ENCODE measurements around the gene GLI3.
A peak's percentile ranks its signal among the peaks of the same experiment; 100 is the strongest.

Gene GLI3

GRCh38 chr7:42080841-42081586 lies 156.0 kb downstream of the GLI3 start:
- no peak for TF ChIP-seq Cebpa-rat (IDR thresholded peaks at IDR 0.05)
- no peaks in the 10 kb centered on the region for H3K27me3 ChIP-seq
- no peaks in the 10 kb centered on the region for H4K20me1 ChIP-seq
- H3K4me3 ChIP-seq, result peak overlapping the region in 3 of 10 experiments; percentile 7 to 34 (median 31); a peak in 3 of 20 replicates
- H3K9ac ChIP-seq, result peak overlapping the region in 3 of 11 experiments; percentile 28 to 65 (median 54); a peak in 4 of 22 replicates
- peak overlapping the region in 4 of 11 experiments; percentile 25 to 85 (median 71); a peak in 9 of 22 replicates for H3K27ac ChIP-seq
- H3K9me3 ChIP-seq (replicated peaks in 1 of 11), result 0 out of 22 replicates have a peak, but pooled peaks cover 0 to 8% (median 0%) of the 10 kb centered on the region in 11 experiments
- H3K36me3 ChIP-seq, result 0 out of 22 replicates have a peak, but pooled peaks cover 0 to 6% (median 0%) of the 10 kb centered on the region in 11 experiments
- peaks cover 31 to 64% (median 40%) of the 10 kb centered on the region in 10 experiments for H3K4me1 ChIP-seq
- H3K4me2 ChIP-seq, result peak overlapping the region; percentile 42 to 85 (median 58)

DNA sequence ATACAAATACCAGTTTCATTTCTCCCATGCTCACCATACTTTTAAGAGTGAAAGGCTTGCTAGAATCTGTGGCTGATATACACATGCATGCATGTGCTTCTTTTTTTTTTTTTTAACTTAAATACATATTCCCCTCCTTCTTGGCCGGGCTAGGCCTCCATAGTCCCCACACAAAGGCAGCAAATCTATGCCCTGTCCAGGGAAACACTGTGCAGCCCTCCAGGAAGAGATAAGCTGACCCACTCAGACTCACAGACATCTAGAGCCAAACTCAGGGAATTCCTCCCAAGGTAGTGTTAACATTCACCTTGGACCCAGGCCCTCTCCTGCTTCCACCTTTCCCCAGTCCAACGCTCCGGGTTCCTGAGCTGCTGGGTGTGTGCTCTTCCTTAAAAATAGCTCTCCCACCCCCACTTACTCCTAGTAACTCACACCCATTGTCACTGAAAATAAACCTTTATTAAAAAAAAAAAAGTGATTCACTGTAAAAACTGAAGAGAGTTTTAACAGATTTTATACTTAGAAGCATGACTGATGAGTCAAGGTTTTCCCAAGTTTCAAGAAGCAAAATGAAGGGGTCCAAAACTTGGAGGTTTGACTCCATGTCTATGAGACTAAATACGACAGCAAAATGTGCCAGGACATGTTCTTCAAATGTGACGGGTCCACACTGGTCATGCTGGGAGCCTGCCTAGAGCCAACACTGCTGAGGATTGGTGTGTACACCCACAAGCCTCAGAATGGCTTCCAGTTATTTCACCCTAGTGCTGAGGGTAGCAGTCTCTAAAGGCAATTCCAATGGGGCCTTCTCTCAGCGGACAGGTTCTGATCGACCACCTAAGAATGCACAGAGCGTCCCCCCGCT lies 159.5 kb downstream of the GLI3 start:
- Histone ChIP-seq H3K4me3 (no peak overlapping the region), H3K9me3 (replicated peaks in 1 of 11) (0 out of 22 replicates have a peak, but pooled peaks cover 0 to 8% (median 0%) of the 10 kb centered on the region in 11 experiments), H4K20me1 (no peaks in the 10 kb centered on the region), H3K4me2 (peak overlapping the region; percentile 21 to 92 (median 71); a peak in 18 of 22 replicates), H3K9ac (peak overlapping the region in 3 of 11 experiments; percentile 25 to 64 (median 25); a peak in 3 of 22 replicates), H3K4me1 (peaks cover 37 to 96% (median 48%) of the 10 kb centered on the region in 10 experiments), H3K27me3 (no peaks in the 10 kb centered on the region), H3K27ac (peak overlapping the region in 7 of 11 experiments; percentile 15 to 85 (median 32); a peak in 10 of 22 replicates), H3K36me3 (peaks cover 0 to 21% (median 6%) of the 10 kb centered on the region in 11 experiments; a peak in 9 of 22 replicates)
- TF ChIP-seq Cebpa-rat (IDR thresholded peaks at IDR 0.05), result no peak

DNA sequence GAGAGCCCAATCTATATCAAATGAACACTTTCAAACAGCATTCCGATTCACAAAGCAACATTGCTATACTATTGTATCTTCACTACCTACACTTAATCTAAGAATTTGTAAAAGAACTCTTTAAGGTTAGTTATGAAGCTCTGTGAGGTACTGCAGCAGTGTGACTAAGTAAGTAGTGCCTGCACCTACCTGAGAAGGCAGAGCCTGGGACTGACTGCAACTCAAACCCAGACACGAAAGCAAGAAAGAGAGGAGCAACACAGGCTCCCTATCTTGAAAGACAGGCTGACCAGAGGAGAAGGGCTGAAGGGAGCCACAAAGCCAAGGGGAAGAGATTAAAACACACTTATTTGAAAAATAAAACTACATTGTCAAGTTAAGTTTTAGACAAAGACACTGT lies 160.1 kb downstream of the GLI3 start:
- H3K27ac ChIP-seq, result peak overlapping the region in 7 of 11 experiments; percentile 25 to 85 (median 32); a peak in 9 of 22 replicates
- peak overlapping the region in 2 of 11 experiments; percentile 25 to 64; a peak in 3 of 22 replicates for H3K9ac ChIP-seq
- peak overlapping the region; percentile 52 to 92 (median 71) for H3K4me2 ChIP-seq
- H4K20me1 ChIP-seq, result no peaks in the 10 kb centered on the region
- H3K4me1 ChIP-seq, result peaks cover 34 to 96% (median 48%) of the 10 kb centered on the region in 10 experiments
- H3K36me3 ChIP-seq, result peaks cover 0 to 21% (median 6%) of the 10 kb centered on the region in 11 experiments; a peak in 9 of 22 replicates
- TF ChIP-seq Cebpa-rat (IDR thresholded peaks at IDR 0.05), result no peak
- H3K27me3 ChIP-seq, result no peaks in the 10 kb centered on the region
- H3K9me3 ChIP-seq (replicated peaks in 1 of 11), result 0 out of 22 replicates have a peak, but pooled peaks cover 0 to 8% (median 0%) of the 10 kb centered on the region in 11 experiments
- no peak overlapping the region for H3K4me3 ChIP-seq

- no peak overlapping the region for H3K4me3 ChIP-seq
- TF ChIP-seq Cebpa-rat (IDR thresholded peaks at IDR 0.05), result no peak
- H3K9ac ChIP-seq, result no peak overlapping the region
- peaks cover 0 to 21% (median 6%) of the 10 kb centered on the region in 11 experiments; a peak in 9 of 22 replicates for H3K36me3 ChIP-seq
- no peaks in the 10 kb centered on the region for H4K20me1 ChIP-seq
- peak overlapping the region in 7 of 11 experiments; percentile 67 to 92 (median 74); a peak in 11 of 22 replicates for H3K4me2 ChIP-seq
- H3K9me3 ChIP-seq (replicated peaks in 1 of 11), result 0 out of 22 replicates have a peak, but pooled peaks cover 0 to 8% (median 0%) of the 10 kb centered on the region in 11 experiments
- H3K4me1 ChIP-seq, result peaks cover 26 to 96% (median 43%) of the 10 kb centered on the region in 10 experiments
- H3K27ac ChIP-seq, result no peak overlapping the region; a peak in 2 of 22 replicates
- H3K27me3 ChIP-seq, result no peaks in the 10 kb centered on the region
Measured at GRCh38 chr7:42075418-42075817, 161.6 kb downstream of the GLI3 start.

DNA sequence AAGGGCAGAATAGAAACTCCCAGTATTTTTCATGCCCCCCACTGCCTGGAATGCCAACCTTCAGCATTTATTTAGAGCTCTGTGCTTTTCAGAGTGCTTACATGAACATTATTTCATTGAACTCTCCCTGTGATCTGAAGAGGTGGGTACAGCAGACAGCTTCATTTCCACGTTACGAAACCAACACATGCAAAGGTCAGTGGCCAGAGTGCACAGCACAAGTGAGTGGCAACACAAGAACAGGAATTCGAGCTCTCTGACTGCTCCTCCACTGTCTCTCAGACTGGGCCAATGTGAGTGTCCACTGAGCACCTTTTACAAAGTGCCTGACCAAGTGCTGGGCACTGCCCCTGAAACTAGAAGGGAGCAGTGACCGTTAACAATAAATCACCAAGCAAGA lies 162.9 kb downstream of the GLI3 start:
- Histone ChIP-seq H4K20me1 (no peaks in the 10 kb centered on the region), H3K9me3 (replicated peaks in 1 of 11) (peaks cover 0 to 4% (median 0%) of the 10 kb centered on the region in 11 experiments; a peak in 1 of 22 replicates), H3K9ac (no peak overlapping the region), H3K4me1 (peaks cover 27 to 96% (median 42%) of the 10 kb centered on the region in 10 experiments), H3K4me3 (no peak overlapping the region), H3K27ac (no peak overlapping the region), H3K4me2 (peak overlapping the region in 2 of 11 experiments; percentile 85 to 92; a peak in 3 of 22 replicates), H3K27me3 (no peaks in the 10 kb centered on the region), H3K36me3 (peaks cover 0 to 21% (median 6%) of the 10 kb centered on the region in 11 experiments; a peak in 9 of 22 replicates)
- no peak for TF ChIP-seq Cebpa-rat (IDR thresholded peaks at IDR 0.05)

DNA sequence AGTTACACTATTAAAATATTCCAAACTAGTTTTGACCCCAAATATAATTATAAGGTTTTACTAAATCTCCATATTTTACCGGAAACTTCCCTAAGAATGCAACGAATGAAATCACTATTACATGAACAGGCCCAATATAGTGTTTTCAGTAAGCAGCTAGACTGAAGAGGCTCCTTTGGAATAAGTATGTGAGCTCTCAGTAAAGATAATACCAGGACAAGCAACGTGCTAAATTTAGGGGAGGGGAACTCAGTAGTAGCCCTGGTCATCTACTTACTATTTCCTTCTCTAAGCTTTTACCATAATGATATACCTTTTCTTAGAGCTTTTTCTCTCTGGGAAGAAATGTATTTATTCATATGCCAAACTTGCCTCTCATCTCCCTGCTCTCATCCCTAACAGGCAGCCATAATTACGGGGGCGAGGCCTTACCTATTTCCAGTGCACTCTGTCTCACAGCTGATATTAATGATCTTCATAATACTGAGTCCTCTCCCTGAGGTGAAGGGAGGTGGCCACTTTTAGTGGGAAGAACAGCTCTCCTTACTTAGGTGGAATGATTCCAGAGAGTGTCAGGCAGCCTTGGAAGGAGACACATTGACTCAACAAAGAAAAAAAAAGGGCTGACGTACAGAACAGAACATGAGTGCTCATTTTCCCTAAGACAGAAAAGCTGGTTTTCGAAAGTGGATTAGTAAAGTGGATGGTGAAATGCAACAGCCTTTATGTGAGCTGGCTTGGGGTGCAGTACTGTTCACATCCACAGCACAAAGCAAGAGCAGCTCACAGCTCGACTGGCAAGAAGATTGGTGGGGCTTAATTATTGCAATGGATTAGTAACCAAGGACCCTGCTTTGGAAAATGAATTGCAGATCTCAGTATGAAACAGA lies 165.4 kb downstream of the GLI3 start:
- no peaks in the 10 kb centered on the region for H3K27me3 ChIP-seq
- H3K27ac ChIP-seq, result no peak overlapping the region
- H3K4me2 ChIP-seq, result peak overlapping the region in 6 of 11 experiments; percentile 25 to 52 (median 42); a peak in 9 of 22 replicates
- no peak overlapping the region for H3K4me3 ChIP-seq
- H3K9ac ChIP-seq, result no peak overlapping the region
- peaks cover 15 to 83% (median 28%) of the 10 kb centered on the region in 10 experiments for H3K4me1 ChIP-seq
- no peaks in the 10 kb centered on the region for H4K20me1 ChIP-seq
- no peak for TF ChIP-seq Cebpa-rat (IDR thresholded peaks at IDR 0.05)
- H3K36me3 ChIP-seq, result peaks cover 0 to 21% (median 6%) of the 10 kb centered on the region in 11 experiments; a peak in 9 of 22 replicates
- no peaks in the 10 kb centered on the region; a peak in 1 of 22 replicates for H3K9me3 ChIP-seq (replicated peaks in 1 of 11)

GRCh38 chr7:42070068-42070467 lies 166.9 kb downstream of the GLI3 start:
- no peak overlapping the region for H3K9ac ChIP-seq
- H3K27me3 ChIP-seq, result no peaks in the 10 kb centered on the region
- H3K9me3 ChIP-seq (replicated peaks in 1 of 11), result no peaks in the 10 kb centered on the region; a peak in 1 of 22 replicates
- no peak for TF ChIP-seq Cebpa-rat (IDR thresholded peaks at IDR 0.05)
- H3K4me2 ChIP-seq, result peak overlapping the region in 3 of 11 experiments; percentile 34 to 47 (median 40); a peak in 3 of 22 replicates
- H3K27ac ChIP-seq, result no peak overlapping the region
- no peaks in the 10 kb centered on the region for H4K20me1 ChIP-seq
- peaks cover 0 to 18% (median 8%) of the 10 kb centered on the region in 11 experiments; a peak in 8 of 22 replicates for H3K36me3 ChIP-seq
- H3K4me3 ChIP-seq, result no peak overlapping the region
- H3K4me1 ChIP-seq, result peaks cover 6 to 67% (median 16%) of the 10 kb centered on the region in 10 experiments; a peak in 17 of 20 replicates

Measured in BLaER1 treated with 17β-estradiol and CSF1 and Interleukin-3, amounts not matched to agents 10 nM and 100 nM (cell line).